GM21360 (cell line): ENCODE data around the gene PCMT1.
"Not testable (repeated sequence)": the region's sequence is repeated elsewhere in the genome, so short reads cannot be mapped to it uniquely, and the experiment has no call there.

Experiments used
- ATAC-seq: cut with Tn5 transposase; IDR thresholded peaks from one replicate; pipeline ENCODE4 v1.9.1; 2021; ENCODE audit warnings: mild to moderate bottlenecking, moderate library complexity; ENCODE audit not compliant: unreplicated experiment

The PCMT1 gene

GRCh38 chr6:149809798-149810197, 60.3 kb downstream of the PCMT1 start:
- no peak for ATAC-seq

- no peak for ATAC-seq
These were observed 63.8 kb downstream of the PCMT1 start for GRCh38 chr6:149813351-149813750.

- no peak for ATAC-seq
These were observed 66.2 kb downstream of the PCMT1 start for GRCh38 chr6:149815788-149816187.

GRCh38 chr6:149820506-149820905, 71.0 kb downstream of the PCMT1 start:
- ATAC-seq, result no peak

DNA sequence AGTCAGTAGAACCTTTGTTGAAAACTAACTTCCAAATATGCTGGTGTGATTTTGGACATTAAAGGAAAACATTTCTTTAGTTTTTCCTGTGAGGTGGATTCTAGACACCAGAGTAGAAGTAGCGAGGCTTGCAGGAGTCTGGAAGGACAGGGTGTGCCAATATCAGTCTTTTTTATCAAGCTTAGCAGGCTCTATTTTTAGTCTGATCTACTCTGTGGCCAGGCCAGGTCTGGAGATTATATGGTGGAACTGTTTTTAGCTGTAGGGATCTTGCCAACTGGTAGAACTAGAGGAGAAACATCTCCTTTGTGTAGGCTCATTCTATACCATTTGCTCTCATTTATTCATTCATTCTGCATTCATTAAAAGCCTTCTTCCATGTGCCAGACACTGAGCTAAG, 72.0 kb downstream of the PCMT1 start:
- ATAC-seq, result no peak

DNA sequence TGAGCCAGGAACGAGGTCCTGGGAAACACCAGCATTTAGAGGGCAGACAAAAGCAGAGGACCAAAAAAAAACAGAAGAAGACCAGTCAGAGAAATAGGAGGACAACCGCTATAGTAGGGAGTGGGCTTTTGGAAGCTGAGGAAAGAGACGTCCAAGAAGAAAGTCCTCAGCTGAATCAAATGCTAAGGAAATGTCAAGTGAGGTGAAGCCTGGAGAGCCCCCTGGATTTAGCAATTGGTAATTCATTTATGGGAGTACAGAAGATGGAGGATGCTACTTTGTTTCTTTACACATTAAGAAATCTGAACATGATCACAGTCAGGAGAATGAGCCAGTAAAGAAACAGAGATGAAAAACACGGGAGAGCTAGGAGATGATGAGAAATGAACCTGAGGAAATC, 73.5 kb downstream of the PCMT1 start:
- no peak for ATAC-seq

DNA sequence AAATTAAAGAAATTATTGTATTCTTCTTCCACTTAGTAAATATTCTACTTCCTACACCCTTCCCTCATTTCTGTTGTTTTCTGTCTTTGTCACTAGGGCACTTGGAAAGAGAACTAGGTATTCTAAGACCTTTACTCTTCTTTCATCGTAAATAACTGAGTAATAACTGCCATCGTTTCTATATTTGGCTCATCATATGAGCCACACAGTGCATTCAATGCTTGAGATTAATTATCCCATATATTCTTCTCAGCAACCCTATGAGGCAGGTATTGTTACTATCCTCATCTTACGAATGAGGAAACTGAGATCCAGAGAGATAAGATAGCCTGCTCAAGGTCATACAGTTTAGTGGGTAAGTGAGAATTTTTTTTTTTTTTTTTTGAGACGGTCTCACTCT, 75.8 kb downstream of the PCMT1 start:
- ATAC-seq, result no peak

DNA sequence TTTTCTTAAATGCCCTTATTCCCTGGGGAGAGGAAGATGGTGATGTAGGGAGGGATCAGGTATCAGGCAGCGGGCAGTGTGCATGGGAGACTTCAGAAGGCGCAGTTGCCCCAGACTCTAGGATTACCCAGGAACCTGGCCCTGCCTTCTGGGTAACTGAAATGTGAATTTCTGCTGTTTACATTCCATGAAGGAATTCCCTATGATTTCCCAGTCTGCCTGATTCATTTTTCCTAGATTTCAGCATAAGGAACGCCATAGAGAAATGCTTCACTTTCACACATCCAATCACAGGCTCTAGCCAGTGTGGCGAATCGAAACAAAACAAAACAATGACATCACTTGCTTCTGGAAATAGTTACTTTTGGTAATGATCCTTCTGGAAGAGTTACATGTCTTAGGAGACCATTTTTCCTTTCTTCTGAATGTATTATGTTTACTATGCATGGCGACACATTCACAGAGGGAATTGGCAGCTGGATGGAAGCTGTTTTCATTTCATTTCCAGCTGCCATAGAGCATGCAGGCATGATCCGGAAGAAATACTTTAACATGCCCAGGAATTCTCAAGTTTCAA, 81.3 kb downstream of the PCMT1 start:
- no peak for ATAC-seq

DNA sequence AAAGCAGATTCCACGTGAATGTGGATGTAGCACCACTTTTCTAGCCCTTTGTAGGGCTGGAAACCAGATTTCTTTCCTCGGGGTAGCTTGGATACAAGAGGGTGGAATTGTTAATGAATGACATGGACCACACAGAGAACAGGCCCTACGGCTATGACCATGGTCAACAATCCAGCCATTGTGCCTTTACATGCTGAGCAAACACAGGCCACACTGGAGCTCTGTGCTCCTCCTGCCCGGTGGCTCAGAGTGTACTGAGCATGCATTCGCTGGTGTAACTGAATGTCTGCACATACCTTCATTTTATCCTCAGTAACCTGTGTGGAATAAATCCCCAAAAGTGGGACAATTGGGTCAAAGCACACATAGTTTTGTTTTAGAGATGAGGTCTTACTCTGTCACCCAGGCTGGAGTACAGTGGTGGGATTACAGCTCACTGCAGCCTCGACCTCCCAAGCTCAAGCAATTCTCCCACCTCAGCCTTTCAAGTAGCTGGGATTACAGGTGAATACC, 81.8 kb downstream of the PCMT1 start:
- ATAC-seq, result no peak

GRCh38 chr6:149833651-149834050, 84.1 kb downstream of the PCMT1 start:
- ATAC-seq, result no peak

DNA sequence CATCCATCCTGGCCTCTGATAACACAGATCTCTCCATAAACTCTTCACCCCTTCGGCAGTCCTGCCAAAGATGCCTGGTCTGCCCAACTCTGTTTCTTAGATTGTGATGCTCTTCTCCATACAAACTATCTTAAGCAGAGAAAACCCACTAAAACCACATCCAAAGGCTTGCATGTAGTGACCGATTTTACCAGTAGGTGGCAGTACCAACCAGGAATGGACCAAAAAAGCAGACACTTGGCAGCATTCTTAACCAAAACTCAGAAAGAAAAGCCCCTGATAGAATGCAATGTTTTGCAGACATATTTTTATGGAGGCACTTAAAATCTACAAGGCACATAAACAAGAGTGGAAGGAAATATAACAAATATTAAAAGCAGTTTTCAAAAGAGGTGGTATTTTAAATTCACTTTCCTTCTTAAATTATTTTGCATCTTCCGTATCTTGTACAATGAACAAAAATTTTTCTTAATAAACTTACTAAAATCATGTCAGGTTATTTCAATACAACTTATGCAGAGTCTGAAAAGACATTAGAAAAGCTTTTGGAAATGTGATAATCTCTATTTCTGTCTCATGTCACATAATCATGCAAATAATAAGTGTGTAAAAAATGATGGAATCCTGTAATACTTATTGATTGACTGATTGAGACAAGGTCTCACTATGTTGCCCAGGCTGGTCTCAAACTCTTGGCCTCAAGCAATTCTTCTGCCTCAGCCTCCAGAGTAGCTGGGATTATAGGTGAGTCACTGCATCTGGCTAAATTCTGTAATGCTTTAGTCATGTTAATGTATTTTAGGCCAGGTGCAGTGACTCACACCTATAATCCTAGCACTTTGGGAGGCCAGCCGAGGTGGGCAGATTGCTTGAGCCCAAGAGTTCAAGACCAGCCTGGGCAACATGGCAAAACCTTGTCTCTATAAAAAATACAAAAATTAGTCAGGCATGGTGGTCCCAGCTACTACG, 85.3 kb downstream of the PCMT1 start:
- ATAC-seq, result no peak

GRCh38 chr6:149840345-149841075, 91.0 kb downstream of the PCMT1 start:
- no peak for ATAC-seq

GRCh38 chr6:149842331-149842730, 92.8 kb downstream of the PCMT1 start:
- no peak for ATAC-seq

- ATAC-seq, result no peak
These were observed 93.6 kb downstream of the PCMT1 start for GRCh38 chr6:149843051-149843633.

- not testable (repeated sequence) for ATAC-seq
These were observed 94.5 kb downstream of the PCMT1 start for GRCh38 chr6:149844036-149844435.

GRCh38 chr6:149844480-149844879, 94.9 kb downstream of the PCMT1 start:
- no peak for ATAC-seq

- no peak for ATAC-seq
These were observed 96.0 kb downstream of the PCMT1 start for GRCh38 chr6:149845549-149845948.

GRCh38 chr6:149846321-149846720, 96.8 kb downstream of the PCMT1 start:
- no peak for ATAC-seq

- ATAC-seq, result no peak
These were observed 98.4 kb downstream of the PCMT1 start for GRCh38 chr6:149847939-149848267.

GRCh38 chr6:149848343-149848742, 98.8 kb downstream of the PCMT1 start:
- ATAC-seq, result not testable (repeated sequence)

DNA sequence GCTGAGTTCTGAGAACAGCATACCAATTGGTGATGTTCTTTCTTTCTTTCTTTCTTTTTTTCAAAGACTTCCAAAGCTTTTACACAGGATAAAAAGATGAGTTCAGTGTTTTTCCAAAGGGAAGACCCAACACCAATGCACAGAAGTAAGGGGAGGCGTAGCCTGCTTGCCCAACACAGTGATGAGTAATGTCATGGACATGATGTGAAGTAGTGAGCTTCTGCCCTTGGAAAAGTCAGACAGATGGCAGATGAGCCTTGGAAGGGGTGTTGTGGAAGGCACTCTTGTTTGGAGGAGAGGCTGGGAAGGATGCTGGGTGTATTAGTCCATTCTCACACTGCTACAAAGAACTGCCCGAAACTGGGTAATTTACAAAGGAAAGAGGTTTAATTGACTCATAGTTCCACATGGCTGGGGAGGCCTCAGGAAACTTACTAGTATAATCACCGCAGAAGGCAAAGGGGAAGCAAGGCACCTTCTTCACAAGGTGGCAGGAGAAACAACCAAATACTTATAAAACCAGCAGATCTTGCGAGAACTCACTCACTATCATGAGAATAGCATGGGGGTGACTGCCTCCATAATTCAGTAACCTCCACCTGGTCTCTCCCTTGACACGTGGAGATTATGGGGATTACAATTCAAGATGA, 102.0 kb downstream of the PCMT1 start:
- ATAC-seq, result no peak
